NT2/D1 (cell line): ENCODE measurements around the gene MYH15.
"Not testable (repeated sequence)": the region's sequence is repeated elsewhere in the genome, so short reads cannot be mapped to it uniquely, and the experiment has no call there.

Source experiments
- DNase-seq: peaks from one replicate; pipeline ENCODE4 v3.0.0-alpha.2; 2011; ENCODE audit warnings: low read depth, low spot score
- H3K27me3 ChIP-seq: 2 replicates; pipeline ENCODE4 v1.6.0; 2011; ENCODE audit warnings: mild to moderate bottlenecking; ENCODE audit not compliant: insufficient read length, insufficient read depth
- H3K36me3 ChIP-seq: 2 replicates; pipeline ENCODE4 v1.6.1; 2011; ENCODE audit warnings: mild to moderate bottlenecking, low read length, mixed read lengths; ENCODE audit not compliant: insufficient read depth, insufficient read length
- H3K4me1 ChIP-seq: 2 replicates; pipeline ENCODE4 v1.5.1; 2011; ENCODE audit not compliant: insufficient read depth, insufficient read length
- H3K4me3 ChIP-seq: 2 replicates; pipeline ENCODE4 v1.5.1; 2011; ENCODE audit warnings: low read depth; ENCODE audit not compliant: insufficient read length
- H3K9ac ChIP-seq: 2 replicates; pipeline ENCODE4 v1.6.0; 2011; ENCODE audit warnings: low read depth; ENCODE audit not compliant: insufficient read length
- H3K9me3 ChIP-seq: 2 replicates; pipeline ENCODE4 v1.5.1; 2011; ENCODE audit warnings: mild to moderate bottlenecking, low read length; ENCODE audit not compliant: insufficient read depth
- SUZ12 ChIP-seq: IDR thresholded peaks from 2 replicates; pipeline ENCODE4 v1.6.1; 2011; ENCODE audit not compliant: insufficient read length, insufficient read depth; ENCODE audit errors: extremely low read depth
- YY1 ChIP-seq: IDR thresholded peaks from 2 replicates; pipeline ENCODE4 v1.6.1; 2011; ENCODE audit not compliant: insufficient read length, insufficient read depth
- ZNF274 ChIP-seq: IDR thresholded peaks from 2 replicates; pipeline ENCODE4 v1.6.1; 2011; ENCODE audit warnings: mild to moderate bottlenecking, low read depth, low read length

The MYH15 gene

DNA sequence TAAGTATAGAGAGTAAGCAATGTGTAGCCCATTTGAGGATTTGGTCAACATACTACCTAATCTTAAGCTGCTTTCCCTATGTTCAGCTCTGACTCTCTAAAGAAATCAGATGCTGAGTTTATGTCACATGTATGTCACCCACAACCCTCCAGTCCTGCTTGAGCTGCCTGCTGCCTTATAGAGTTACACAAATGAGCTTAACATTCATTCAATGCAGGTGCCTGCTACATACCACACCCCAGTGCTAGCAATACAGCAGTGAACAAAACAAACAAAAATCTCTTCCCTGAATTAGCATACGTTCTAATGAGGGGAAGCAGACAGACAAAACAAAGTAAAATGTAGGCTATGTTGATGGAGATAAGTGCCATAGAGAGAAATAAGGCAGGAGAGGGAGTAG lies 121.0 kb downstream of the MYH15 start:
- TF ChIP-seq SUZ12 (no peak), ZNF274 (no peak), YY1 (no peak)
- Histone ChIP-seq H3K4me1 (peaks cover 2% of the 10 kb centered on the region), H3K9ac (no peak overlapping the region), H3K36me3 (no peaks in the 10 kb centered on the region), H3K4me3 (no peak overlapping the region), H3K9me3 (no peaks in the 10 kb centered on the region), H3K27me3 (no peaks in the 10 kb centered on the region)
- no peak for DNase-seq

DNA sequence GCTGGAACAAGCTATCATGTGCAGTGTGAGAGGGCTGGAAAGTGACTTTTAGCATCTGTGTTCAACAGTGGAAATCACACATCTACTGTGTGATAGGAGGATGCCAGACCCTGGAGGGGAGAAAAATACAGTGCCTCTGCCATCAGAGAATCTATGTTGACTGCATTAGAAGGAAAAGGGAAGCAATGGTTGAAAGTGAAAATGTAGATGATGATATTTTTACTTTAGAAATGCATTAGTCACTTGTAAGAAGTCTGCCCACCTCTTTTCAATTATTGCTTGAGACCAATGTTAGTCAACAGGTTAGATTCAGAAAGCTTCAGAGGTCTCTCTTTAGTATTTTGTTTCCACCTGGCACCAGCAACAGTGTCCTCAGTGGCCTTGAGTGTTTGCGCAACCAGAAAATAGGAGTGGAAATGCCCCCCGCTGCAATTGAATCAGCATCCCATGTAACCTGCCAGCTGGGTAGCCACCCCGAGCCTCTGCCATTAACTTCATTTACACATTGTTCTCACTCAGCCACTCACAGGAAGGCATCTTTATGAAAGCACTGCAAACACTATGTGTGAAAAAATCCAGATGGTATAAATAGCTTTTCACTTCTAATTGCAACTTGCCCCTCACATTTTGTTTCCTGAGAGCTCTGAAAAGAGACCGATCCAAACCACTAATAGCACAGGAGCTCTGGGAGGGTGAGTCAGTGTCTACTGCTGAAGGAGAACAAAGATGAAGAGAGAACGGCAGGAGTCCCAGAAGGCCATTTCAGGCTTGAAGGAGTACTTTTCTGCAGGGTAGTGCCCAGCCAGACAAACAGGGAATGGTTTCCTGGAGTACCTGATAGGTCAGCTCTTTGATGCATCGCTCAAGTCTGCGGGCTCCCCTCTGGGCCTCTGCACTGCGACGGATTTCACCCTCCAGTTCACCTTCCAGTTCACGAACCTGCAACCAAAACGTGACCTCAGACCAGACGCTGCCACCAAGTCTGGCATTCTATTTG lies 122.0 kb downstream of the MYH15 start:
- no peak overlapping the region for H3K9ac ChIP-seq
- H3K9me3 ChIP-seq, result no peaks in the 10 kb centered on the region
- DNase-seq, result no peak
- H3K27me3 ChIP-seq, result no peaks in the 10 kb centered on the region
- H3K36me3 ChIP-seq, result no peaks in the 10 kb centered on the region
- H3K4me1 ChIP-seq, result peaks cover 2% of the 10 kb centered on the region
- TF ChIP-seq ZNF274 (no peak), YY1 (no peak), SUZ12 (no peak)
- H3K4me3 ChIP-seq, result no peak overlapping the region

DNA sequence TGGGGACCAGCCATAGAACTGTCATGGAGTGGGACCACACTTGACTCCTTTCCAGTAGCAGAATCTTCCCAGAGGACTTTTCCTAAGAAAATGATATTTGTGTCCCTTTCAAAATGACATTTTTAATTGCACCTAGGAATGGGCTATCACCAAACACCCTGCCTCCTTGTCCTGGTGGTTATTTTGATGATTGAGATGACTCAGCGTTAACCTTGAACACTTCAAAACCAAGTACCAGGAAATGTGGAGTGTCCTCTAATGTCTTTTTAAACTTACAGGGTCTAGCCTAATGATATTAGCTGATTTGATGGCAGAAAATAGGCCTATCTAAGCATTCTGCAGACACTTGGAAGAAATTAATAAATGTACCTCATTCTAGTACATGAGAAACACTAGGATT lies 123.3 kb downstream of the MYH15 start:
- Histone ChIP-seq H3K4me3 (no peak overlapping the region), H3K4me1 (peaks cover 2% of the 10 kb centered on the region), H3K9ac (no peak overlapping the region), H3K9me3 (no peaks in the 10 kb centered on the region), H3K27me3 (no peaks in the 10 kb centered on the region), H3K36me3 (no peaks in the 10 kb centered on the region)
- TF ChIP-seq YY1 (no peak), SUZ12 (no peak), ZNF274 (no peak)
- no peak for DNase-seq

DNA sequence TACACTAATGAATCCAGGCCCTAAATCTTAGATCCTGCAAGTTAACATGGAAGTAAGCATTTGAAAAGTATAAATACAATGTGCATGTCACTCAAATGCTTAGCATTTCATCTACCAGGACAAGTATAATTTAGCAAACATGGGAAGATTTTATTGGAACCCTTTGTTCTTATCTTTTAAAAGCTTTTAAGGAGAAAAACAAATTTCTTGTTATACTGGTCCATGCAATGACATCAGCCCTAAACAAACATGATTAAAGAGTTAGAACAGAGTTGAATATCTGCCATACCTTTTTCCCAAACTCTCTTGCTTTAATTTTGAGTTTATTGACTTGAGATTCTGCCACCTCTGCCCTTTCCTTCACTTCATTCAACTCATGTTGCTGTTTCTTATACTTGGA lies 127.1 kb downstream of the MYH15 start:
- Histone ChIP-seq H3K27me3 (no peaks in the 10 kb centered on the region), H3K9me3 (no peaks in the 10 kb centered on the region), H3K4me3 (no peak overlapping the region), H3K9ac (no peak overlapping the region), H3K36me3 (no peaks in the 10 kb centered on the region), H3K4me1 (no peaks in the 10 kb centered on the region)
- DNase-seq, result no peak
- TF ChIP-seq YY1, result no peak
- no peak for TF ChIP-seq ZNF274
- TF ChIP-seq SUZ12, result no peak

DNA sequence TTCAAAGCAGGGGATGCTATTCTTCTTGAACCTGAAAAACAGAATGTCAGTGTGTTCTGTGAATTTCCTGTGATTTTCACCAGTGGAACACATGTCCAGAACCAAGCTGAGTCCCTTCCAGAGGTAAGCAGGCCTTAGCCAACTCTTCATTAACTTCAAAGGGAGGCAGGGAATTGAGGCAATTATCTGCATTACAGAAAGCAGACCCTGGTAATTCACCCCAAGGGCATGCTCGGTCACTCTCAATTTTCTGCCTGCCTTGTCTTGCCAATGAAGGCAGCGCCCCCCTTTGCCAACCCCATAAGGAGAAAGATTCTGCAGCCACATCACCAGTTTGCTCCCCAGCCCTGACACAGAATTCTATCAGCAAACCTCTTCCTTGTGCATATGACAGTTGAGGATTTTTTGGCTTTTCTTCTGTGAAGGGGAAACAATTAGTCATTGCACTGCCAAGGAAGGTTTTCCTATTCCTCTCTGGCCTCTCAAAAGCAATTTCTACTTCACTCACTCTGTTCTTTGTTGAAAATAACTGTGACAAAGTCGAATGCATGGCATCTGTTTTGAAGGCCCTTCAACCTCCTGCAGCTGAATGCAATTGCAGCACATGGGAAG lies 128.8 kb downstream of the MYH15 start:
- DNase-seq, result no peak
- H3K27me3 ChIP-seq, result no peaks in the 10 kb centered on the region
- no peak for TF ChIP-seq ZNF274
- TF ChIP-seq SUZ12, result no peak
- no peak for TF ChIP-seq YY1

DNA sequence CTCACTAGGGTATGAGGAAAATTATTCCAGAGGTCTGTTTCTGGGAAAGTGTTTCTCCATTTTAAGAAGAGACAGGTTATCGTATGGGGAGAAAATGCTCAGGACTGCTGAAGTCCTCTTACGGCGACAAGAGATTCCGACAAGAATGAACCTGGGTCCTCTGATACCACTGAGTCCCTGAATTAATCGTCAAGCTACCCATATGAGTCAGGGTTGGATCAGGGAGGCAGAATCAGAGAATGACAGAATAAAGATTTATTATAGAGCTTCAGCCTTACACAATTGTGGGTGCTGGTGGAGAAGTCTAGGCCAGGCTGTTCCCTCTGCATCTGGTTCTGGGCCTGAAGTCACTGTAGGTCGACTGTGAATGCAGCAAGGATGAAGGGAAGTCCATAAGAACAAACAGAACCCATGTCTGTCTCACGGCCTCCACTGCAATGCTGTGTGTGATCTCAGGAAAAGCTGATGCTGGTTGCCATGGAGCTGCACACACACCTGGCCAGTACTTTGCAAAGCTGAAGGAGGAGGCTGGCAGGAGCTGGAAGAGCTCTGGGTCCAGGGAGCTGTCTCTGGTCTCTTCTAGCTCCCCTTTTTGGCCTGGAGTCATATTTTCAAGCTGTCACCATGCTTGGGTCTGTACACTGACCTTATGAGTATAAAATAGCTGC lies 130.1 kb downstream of the MYH15 start:
- Histone ChIP-seq H3K36me3 (no peaks in the 10 kb centered on the region), H3K4me1 (no peaks in the 10 kb centered on the region), H3K27me3 (no peaks in the 10 kb centered on the region), H3K9ac (no peak overlapping the region), H3K9me3 (no peaks in the 10 kb centered on the region), H3K4me3 (no peak overlapping the region)
- no peak for DNase-seq
- TF ChIP-seq YY1 (no peak), SUZ12 (no peak), ZNF274 (no peak)

More for the DNA sequence above, 128.8 kb downstream of the MYH15 start:
- Histone ChIP-seq H3K9ac (no peak overlapping the region), H3K4me1 (no peaks in the 10 kb centered on the region), H3K36me3 (no peaks in the 10 kb centered on the region), H3K4me3 (no peak overlapping the region), H3K9me3 (no peaks in the 10 kb centered on the region)

DNA sequence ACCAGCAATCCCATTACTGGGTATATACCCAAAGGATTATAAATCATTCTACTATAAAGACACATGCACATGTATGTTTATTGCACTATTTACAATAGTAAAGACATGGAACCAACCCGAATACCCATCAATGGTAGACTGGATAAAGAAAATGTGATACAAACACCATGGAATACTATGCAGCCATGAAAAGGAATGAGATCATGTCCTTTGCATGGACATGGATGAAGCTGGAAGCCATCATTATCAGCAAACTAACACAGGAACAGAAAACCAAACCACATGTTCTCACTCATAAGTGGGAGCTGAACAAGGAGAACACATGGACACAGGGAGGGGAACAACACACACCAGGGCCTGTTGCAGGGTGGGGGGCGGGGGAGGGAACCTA lies 131.4 kb downstream of the MYH15 start:
- not testable (repeated sequence) for H3K4me3 ChIP-seq, H3K9ac ChIP-seq, H3K27me3 ChIP-seq, DNase-seq, H3K9me3 ChIP-seq, H3K4me1 ChIP-seq, H3K36me3 ChIP-seq
